ENCODE results near the gene SLC39A2.

SLC39A2 gene

GRCh38 chr14:21048638-21049037, 49.5 kb downstream of the SLC39A2 start:
- no peak overlapping the region for H3K4me3 Mint-ChIP-seq
- peaks cover 16% of the 10 kb centered on the region for H3K27me3 Mint-ChIP-seq (ENCODE audit: low read depth, poor library complexity)
- no peak for DNase-seq
- no peaks in the 10 kb centered on the region for H3K36me3 Mint-ChIP-seq (ENCODE audit: low read depth)
- no peak for TF ChIP-seq CTCF (IDR thresholded peaks at IDR 0.05)
- no peaks in the 10 kb centered on the region for H3K9me3 Mint-ChIP-seq
- H3K4me1 Mint-ChIP-seq = peaks cover 20% of the 10 kb centered on the region
- H3K27ac Mint-ChIP-seq = no peak overlapping the region

GRCh38 chr14:21049271-21049673, 50.2 kb downstream of the SLC39A2 start:
- Mint-ChIP-seq H3K27me3 (ENCODE audit: low read depth, poor library complexity) (peaks cover 16% of the 10 kb centered on the region), H3K4me3 (no peak overlapping the region), H3K4me1 (peaks cover 20% of the 10 kb centered on the region), H3K9me3 (no peaks in the 10 kb centered on the region), H3K36me3 (ENCODE audit: low read depth) (no peaks in the 10 kb centered on the region), H3K27ac (no peak overlapping the region)
- no peak for TF ChIP-seq CTCF (IDR thresholded peaks at IDR 0.05)
- no peak for DNase-seq

- H3K27ac Mint-ChIP-seq = no peak overlapping the region
- no peaks in the 10 kb centered on the region for H3K36me3 Mint-ChIP-seq (ENCODE audit: low read depth)
- no peak for DNase-seq
- no peaks in the 10 kb centered on the region for H3K9me3 Mint-ChIP-seq
- H3K4me1 Mint-ChIP-seq = peaks cover 13% of the 10 kb centered on the region
- TF ChIP-seq CTCF (IDR thresholded peaks at IDR 0.05) = no peak
- H3K27me3 Mint-ChIP-seq (ENCODE audit: low read depth, poor library complexity) = peaks cover 9% of the 10 kb centered on the region
- no peak overlapping the region for H3K4me3 Mint-ChIP-seq
Measured at GRCh38 chr14:21050597-21050996, 51.5 kb downstream of the SLC39A2 start.

All from nephron progenitor cell (in vitro differentiated cells).